ENCODE data around the gene CCDC122. TPM values are rescaled to one million over a fixed set of nuclear protein-coding genes. Genes with fewer than 3 reads are reported as not detected.
"Not testable (repeated sequence)": the region's sequence is repeated elsewhere in the genome, so short reads cannot be mapped to it uniquely, and the experiment has no call there.

Gene CCDC122
- total RNA-seq, 2 experiments from 2014 or later: 1.6 to 2.1 TPM

DNA sequence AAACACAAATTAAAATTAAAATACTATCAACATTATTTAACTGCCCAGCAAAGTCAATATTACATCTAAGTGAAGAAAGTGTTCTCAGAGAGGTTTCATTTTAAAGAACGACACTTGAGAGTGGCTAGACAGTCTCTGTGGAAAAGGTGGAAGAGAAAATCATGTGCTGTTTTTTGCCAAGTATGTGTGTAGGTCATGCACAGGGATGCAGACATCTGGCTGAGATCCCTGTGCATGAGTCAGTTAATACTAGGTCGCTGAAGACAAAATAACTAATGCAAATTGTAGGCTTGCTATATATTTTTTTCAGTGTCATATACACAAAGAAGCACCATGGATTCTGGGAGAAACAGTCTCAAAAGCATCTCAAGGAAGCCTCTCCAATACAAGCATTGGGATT lies 48.5 kb downstream of the CCDC122 start:
- TF ChIP-seq, protein P1, sequence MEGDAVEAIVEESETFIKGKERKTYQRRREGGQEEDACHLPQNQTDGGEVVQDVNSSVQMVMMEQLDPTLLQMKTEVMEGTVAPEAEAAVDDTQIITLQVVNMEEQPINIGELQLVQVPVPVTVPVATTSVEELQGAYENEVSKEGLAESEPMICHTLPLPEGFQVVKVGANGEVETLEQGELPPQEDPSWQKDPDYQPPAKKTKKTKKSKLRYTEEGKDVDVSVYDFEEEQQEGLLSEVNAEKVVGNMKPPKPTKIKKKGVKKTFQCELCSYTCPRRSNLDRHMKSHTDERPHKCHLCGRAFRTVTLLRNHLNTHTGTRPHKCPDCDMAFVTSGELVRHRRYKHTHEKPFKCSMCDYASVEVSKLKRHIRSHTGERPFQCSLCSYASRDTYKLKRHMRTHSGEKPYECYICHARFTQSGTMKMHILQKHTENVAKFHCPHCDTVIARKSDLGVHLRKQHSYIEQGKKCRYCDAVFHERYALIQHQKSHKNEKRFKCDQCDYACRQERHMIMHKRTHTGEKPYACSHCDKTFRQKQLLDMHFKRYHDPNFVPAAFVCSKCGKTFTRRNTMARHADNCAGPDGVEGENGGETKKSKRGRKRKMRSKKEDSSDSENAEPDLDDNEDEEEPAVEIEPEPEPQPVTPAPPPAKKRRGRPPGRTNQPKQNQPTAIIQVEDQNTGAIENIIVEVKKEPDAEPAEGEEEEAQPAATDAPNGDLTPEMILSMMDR (IDR thresholded peaks at IDR 0.05): no peak
- Mint-ChIP-seq H3K9me3 (no peaks in the 10 kb centered on the region), H3K4me1 (ENCODE audit: low read depth) (no peaks in the 10 kb centered on the region), H3K27ac (no peak overlapping the region), H3K4me3 (no peak overlapping the region), H3K27me3 (peaks cover 8% of the 10 kb centered on the region), H3K36me3 (ENCODE audit: low read depth) (no peaks in the 10 kb centered on the region)
- ATAC-seq: no peak
- POLR2A ChIA-PET: no interaction called here
- CTCF ChIA-PET: no interaction called here
- no peak for DNase-seq
- intact Hi-C loops (cut with micrococcal nuclease): no loop called here

DNA sequence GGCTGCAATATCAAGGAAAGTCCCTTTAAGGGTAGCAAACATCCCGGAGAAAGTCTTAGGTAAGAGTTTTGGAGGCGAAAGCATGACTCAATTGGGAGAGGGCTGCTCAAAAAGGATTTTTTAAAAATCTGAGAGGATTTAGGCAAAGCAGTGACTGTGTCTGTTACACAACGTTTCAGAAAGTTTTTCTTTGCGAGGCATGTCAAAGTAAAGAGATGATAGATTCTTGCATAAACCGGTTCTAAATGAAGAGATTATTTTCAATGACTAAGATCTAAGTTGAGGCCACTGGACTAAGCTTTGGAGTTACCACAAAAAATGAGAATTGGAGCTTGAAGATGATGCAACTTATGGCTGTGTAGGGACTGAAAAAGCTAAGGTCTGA lies 49.1 kb downstream of the CCDC122 start:
- TF ChIP-seq, protein P1 (IDR thresholded peaks at IDR 0.05): no peak
- Mint-ChIP-seq H3K9me3 (no peaks in the 10 kb centered on the region), H3K36me3 (ENCODE audit: low read depth) (no peaks in the 10 kb centered on the region), H3K27me3 (peaks cover 8% of the 10 kb centered on the region), H3K27ac (no peak overlapping the region), H3K4me3 (no peak overlapping the region), H3K4me1 (ENCODE audit: low read depth) (no peaks in the 10 kb centered on the region)
- ChIA-PET CTCF (no interaction called here), POLR2A (no interaction called here)
- ATAC-seq (no peak), DNase-seq (no peak)
- intact Hi-C loops (cut with micrococcal nuclease): no loop called here

DNA sequence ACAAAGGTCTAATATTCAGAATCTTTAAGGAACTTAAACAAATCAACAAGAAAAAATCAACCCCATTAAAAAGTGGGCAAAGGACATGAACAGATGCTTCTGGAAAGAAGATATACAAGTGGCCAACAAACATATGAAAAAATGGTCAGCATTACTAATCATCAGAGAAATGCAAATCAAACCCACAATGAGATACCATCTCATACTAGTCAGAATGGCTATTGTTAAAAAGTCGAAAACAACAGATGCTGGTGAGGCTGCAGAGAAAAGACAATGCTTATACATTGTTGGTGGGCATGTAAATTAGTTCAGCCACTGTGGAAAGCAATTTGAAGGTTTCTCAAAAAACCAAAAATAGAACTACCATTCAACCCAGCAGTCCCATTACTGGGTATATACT lies 54.9 kb downstream of the CCDC122 start:
- H3K36me3 Mint-ChIP-seq (ENCODE audit: low read depth); H3K4me1 Mint-ChIP-seq (ENCODE audit: low read depth); POLR2A ChIA-PET; ATAC-seq; H3K27me3 Mint-ChIP-seq; H3K27ac Mint-ChIP-seq; H3K4me3 Mint-ChIP-seq; H3K9me3 Mint-ChIP-seq; CTCF ChIA-PET; intact Hi-C loops (cut with micrococcal nuclease); DNase-seq: not testable (repeated sequence)

DNA sequence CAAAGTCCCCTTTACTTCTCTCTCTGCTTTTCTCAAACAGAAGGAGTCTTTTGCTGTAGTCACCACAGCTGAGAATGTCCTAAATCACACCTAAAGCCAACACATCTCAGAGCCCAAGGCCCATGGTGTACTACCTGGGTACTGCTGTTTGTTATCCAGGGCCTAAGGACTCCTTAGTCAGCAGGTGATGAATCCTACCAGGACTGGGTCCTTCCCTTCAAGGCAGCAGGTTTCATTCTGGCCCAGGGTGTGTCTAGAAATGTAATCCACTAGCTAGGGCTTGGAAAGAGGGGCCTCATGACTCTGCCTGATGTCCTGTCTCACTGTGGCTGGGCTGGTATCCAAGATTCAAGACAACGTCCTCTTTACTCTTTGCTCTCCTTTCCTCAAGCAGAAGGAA lies 56.6 kb downstream of the CCDC122 start:
- TF ChIP-seq, protein P1 (IDR thresholded peaks at IDR 0.05): no peak
- Mint-ChIP-seq H3K4me1 (ENCODE audit: low read depth) (no peaks in the 10 kb centered on the region), H3K4me3 (no peak overlapping the region), H3K27ac (no peak overlapping the region), H3K9me3 (no peaks in the 10 kb centered on the region), H3K36me3 (ENCODE audit: low read depth) (no peaks in the 10 kb centered on the region), H3K27me3 (peaks cover 7% of the 10 kb centered on the region)
- ChIA-PET POLR2A (no interaction called here), CTCF (no interaction called here)
- intact Hi-C loops (cut with micrococcal nuclease): no loop called here
- ATAC-seq (no peak), DNase-seq (no peak)

DNA sequence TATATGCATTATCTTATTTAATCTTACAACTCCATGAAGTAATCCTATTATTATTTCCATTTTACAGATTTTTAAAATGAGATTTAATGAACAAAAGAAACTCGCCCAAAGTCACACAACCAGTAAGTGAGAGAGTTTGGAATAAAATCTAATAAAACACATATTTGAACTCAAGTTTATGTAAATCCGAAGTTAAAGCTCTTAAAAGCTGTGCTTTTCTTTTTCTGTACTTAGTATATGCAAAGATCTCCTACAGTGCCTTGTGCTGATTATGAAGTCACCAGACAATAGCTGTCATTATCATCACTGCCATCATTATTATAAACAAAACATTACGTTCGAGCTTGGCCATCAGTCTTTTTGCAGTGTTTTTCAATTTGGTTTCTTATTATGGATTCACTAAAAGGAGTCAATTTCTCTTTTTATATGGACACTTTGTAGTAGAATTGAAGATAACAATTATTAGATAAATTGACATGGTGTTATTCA lies 63.1 kb downstream of the CCDC122 start:
- Mint-ChIP-seq H3K36me3 (ENCODE audit: low read depth) (no peaks in the 10 kb centered on the region), H3K4me1 (ENCODE audit: low read depth) (no peaks in the 10 kb centered on the region), H3K27me3 (peaks cover 21% of the 10 kb centered on the region), H3K27ac (no peak overlapping the region), H3K9me3 (no peaks in the 10 kb centered on the region), H3K4me3 (no peak overlapping the region)
- ATAC-seq (no peak), DNase-seq (no peak)
- POLR2A ChIA-PET: no interaction called here
- intact Hi-C loops (cut with micrococcal nuclease): no loop called here
- CTCF ChIA-PET: interaction anchor here (2.0 kb wide), 1 partner anchor 12 kb away, joined by 4 read pairs; no protein-coding TSS in a partner anchor
- TF ChIP-seq, protein P1 (IDR thresholded peaks at IDR 0.05): no peak

DNA sequence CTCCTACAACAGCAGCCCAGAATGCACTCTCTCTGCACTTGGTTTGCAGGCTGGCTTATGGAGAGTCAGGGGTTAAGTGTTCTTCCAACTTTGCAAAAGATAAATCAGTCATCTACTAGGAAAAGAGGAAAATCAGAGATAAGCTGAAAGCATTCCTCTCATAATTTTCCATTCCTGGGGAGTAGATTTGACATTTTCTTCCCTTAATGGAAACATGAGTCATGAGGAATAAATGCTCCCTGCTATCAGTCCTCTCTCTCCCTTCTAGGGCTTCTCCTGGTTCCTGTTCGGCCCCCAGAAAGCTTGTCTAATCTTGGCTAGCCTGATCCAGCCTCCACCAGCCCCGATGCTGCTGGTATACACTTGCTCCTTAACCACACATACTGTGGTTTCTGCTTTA lies 64.3 kb downstream of the CCDC122 start:
- peaks cover 22% of the 10 kb centered on the region for H3K27me3 Mint-ChIP-seq
- H3K27ac Mint-ChIP-seq: no peak overlapping the region
- ATAC-seq (no peak), DNase-seq (no peak)
- H3K36me3 Mint-ChIP-seq (ENCODE audit: low read depth): no peaks in the 10 kb centered on the region
- POLR2A ChIA-PET: interaction anchor here (0.7 to 1.1 kb wide), 3 partner anchors 10 to 881 kb away, joined by 3 to 6 read pairs (median 3); no protein-coding TSS in a partner anchor
- H3K4me1 Mint-ChIP-seq (ENCODE audit: low read depth): no peaks in the 10 kb centered on the region
- TF ChIP-seq, protein P1 (IDR thresholded peaks at IDR 0.05): no peak
- CTCF ChIA-PET: interaction anchor here (2.0 kb wide), 1 partner anchor 11 kb away, joined by 4 read pairs; no protein-coding TSS in a partner anchor
- intact Hi-C loops (cut with micrococcal nuclease): no loop called here
- no peak overlapping the region for H3K4me3 Mint-ChIP-seq
- H3K9me3 Mint-ChIP-seq: no peaks in the 10 kb centered on the region
